ENCODE results near the gene EIF1B. TPM values are rescaled to one million over a fixed set of nuclear protein-coding genes. Genes with fewer than 3 reads are reported as not detected.
A peak's percentile ranks its signal among the peaks of the same experiment; 100 is the strongest.

EIF1B gene
- total and polyA plus RNA-seq, 2 of the 13 experiments (the other 11 are each of a cell fraction or from before 2014, with no cell fraction given): 12.7 to 29.1 TPM

- TF ChIP-seq, protein P1, sequence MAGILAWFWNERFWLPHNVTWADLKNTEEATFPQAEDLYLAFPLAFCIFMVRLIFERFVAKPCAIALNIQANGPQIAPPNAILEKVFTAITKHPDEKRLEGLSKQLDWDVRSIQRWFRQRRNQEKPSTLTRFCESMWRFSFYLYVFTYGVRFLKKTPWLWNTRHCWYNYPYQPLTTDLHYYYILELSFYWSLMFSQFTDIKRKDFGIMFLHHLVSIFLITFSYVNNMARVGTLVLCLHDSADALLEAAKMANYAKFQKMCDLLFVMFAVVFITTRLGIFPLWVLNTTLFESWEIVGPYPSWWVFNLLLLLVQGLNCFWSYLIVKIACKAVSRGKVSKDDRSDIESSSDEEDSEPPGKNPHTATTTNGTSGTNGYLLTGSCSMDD (CRISPR knock-in tag; IDR thresholded peaks at IDR 0.05): no peak
- TF ChIP-seq SNRNP70 (IDR thresholded peaks at IDR 0.05; ENCODE audit: low read depth, low read length) (no peak), ZNF605 (CRISPR knock-in tag; IDR thresholded peaks at IDR 0.05) (peak; percentile 89; the same call in 1 of the 2 replicates), TERF1 (CRISPR knock-in tag; IDR thresholded peaks at IDR 0.05) (no peak), FUBP1 (CRISPR knock-in tag; IDR thresholded peaks at IDR 0.05; ENCODE audit: borderline replicate concordance) (no peak), JUND (CRISPR knock-in tag; IDR thresholded peaks at IDR 0.05) (no peak), ZFP1 (CRISPR knock-in tag; IDR thresholded peaks at IDR 0.05) (no peak), ARNT (IDR thresholded peaks at IDR 0.05) (no peak), ATF3 (CRISPR knock-in tag; IDR thresholded peaks at IDR 0.05) (no peak), ZFP82 (CRISPR knock-in tag; IDR thresholded peaks at IDR 0.05; ENCODE audit: borderline replicate concordance) (no peak), CCAR2 (optimal IDR thresholded peaks at IDR 0.05; ENCODE audit: low read depth, low read length) (no peak), HINFP (CRISPR knock-in tag; IDR thresholded peaks at IDR 0.05; ENCODE audit: low read depth) (no peak), SMAD9 (CRISPR knock-in tag; IDR thresholded peaks at IDR 0.05) (no peak)
- TF ChIP-seq, protein P2, sequence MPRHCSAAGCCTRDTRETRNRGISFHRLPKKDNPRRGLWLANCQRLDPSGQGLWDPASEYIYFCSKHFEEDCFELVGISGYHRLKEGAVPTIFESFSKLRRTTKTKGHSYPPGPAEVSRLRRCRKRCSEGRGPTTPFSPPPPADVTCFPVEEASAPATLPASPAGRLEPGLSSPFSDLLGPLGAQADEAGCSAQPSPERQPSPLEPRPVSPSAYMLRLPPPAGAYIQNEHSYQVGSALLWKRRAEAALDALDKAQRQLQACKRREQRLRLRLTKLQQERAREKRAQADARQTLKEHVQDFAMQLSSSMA (CRISPR knock-in tag; IDR thresholded peaks at IDR 0.05): no peak
- TF ChIP-seq, protein P3, sequence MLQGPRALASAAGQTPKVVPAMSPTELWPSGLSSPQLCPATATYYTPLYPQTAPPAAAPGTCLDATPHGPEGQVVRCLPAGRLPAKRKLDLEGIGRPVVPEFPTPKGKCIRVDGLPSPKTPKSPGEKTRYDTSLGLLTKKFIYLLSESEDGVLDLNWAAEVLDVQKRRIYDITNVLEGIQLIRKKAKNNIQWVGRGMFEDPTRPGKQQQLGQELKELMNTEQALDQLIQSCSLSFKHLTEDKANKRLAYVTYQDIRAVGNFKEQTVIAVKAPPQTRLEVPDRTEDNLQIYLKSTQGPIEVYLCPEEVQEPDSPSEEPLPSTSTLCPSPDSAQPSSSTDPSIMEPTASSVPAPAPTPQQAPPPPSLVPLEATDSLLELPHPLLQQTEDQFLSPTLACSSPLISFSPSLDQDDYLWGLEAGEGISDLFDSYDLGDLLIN (CRISPR knock-in tag; IDR thresholded peaks at IDR 0.05; ENCODE audit: borderline replicate concordance): no peak
- TF ChIP-seq, protein P4, sequence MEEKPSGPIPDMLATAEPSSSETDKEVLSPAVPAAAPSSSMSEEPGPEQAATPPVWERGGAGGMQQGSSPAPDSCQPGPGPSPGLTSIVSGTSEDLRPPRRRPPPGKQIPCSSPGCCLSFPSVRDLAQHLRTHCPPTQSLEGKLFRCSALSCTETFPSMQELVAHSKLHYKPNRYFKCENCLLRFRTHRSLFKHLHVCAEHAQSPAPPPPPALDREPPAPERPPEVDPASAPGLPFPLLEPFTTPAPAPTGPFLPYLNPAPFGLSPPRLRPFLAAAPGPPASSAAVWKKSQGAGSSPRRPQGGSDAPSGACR (CRISPR knock-in tag; IDR thresholded peaks at IDR 0.05): no peak
Observed at GRCh38 chr3:40309925-40310695, 603 bp downstream of the EIF1B start (continued).

Data from HepG2 (cell line).